HCT116 (cell line): ENCODE data around the gene ZNF107. TPM values are rescaled to one million over a fixed set of nuclear protein-coding genes. Genes with fewer than 3 reads are reported as not detected.

Experiments
- ATAC-seq: fragments of 200-7000 bp; cut with Tn5 transposase; 2 replicates; pipeline ENCODE4 v1.9.1; 2020; ENCODE audit warnings: mild to moderate bottlenecking, moderate library complexity
- BruUV-seq: library from RNA; stranded (reverse); fragments of 400-500 nt; replicated peaks from 2 replicates; lab custom pipeline; 2021; lab: Mats Ljungman, UMichigan
- CTCF ChIA-PET: fragments of 300-600 bp; sonication (Branson Sonifier 250); formaldehyde crosslinking; loops from one replicate; lab custom pipeline; 2021; ENCODE audit warnings: antibody characterized with exemption; lab: Charles Lee
- POLR2A ChIA-PET: fragments of 300-600, 350-600 bp; sonication (Branson Sonifier 250); formaldehyde crosslinking; loops from one replicate; lab custom pipeline; 2021; ENCODE audit warnings: antibody characterized with exemption; lab: Charles Lee
- RAD21 ChIA-PET, 2 experiments: fragments of 300-600 bp; sonication (Branson Sonifier 250); formaldehyde crosslinking; loops; one replicate each; lab custom pipeline; 2023; ENCODE audit warnings: low total read pairs in 2 of 2; ENCODE audit not compliant: uncharacterized antibody in 2 of 2, unreplicated experiment in 2 of 2, low non-redundant PET in 1 of 2; lab: Charles Lee
- DNase-seq: peaks from one replicate; pipeline ENCODE4 v3.0.0-alpha.2; 2010; ENCODE audit warnings: low read depth, low spot score
- H2AFZ ChIP-seq: fragments of 200-600 bp; shearing (Covaris generic), sonication (generic); 2 replicates; pipeline ENCODE4 v1.6.1; 2017; ENCODE audit warnings: low read depth, mixed run types, mixed read lengths, antibody characterized with exemption, low read length; ENCODE audit not compliant: poor library complexity, severe bottlenecking
- H3K27ac ChIP-seq: 2 replicates; pipeline ENCODE4 v1.5.1; 2012; ENCODE audit warnings: low read depth, low read length
- H3K27me3 ChIP-seq: fragments of 200-600 bp; sonication (generic); 2 replicates; pipeline ENCODE4 v1.6.1; 2016; ENCODE audit warnings: mixed run types, low read length, mixed read lengths; ENCODE audit not compliant: insufficient read depth
- H3K36me3 ChIP-seq, 2 experiments: fragments of 200-500 bp in 1 of 2; fragments of 200-600 bp in 1 of 2; sonication (Bioruptor generic) in 1 of 2; sonication (generic) in 1 of 2; 2 replicates each; pipeline versions ENCODE4 v1.5.1 to v1.6.1; 2014 to 2016; ENCODE audit warnings: low read length in 2 of 2, inconsistent platforms in 1 of 2, mixed read lengths in 1 of 2, mixed run types in 1 of 2; ENCODE audit not compliant: insufficient read depth in 2 of 2, control insufficient read depth in 1 of 2
- H3K4me1 ChIP-seq, 2 experiments: fragments of 200-600 bp in 1 of 2; sonication (generic) in 1 of 2; 2 replicates each; pipeline versions ENCODE4 v1.5.1 to v1.6.1; 2012 to 2017; ENCODE audit warnings: low read length in 2 of 2, inconsistent platforms in 1 of 2, mild to moderate bottlenecking in 1 of 2, mixed read lengths in 1 of 2, mixed run types in 1 of 2, moderate library complexity in 1 of 2; ENCODE audit not compliant: insufficient read depth in 2 of 2, control insufficient read depth in 1 of 2
- H3K4me2 ChIP-seq: fragments of 200-600 bp; sonication (generic); 2 replicates; pipeline ENCODE4 v1.6.1; 2017; ENCODE audit warnings: mixed run types, low read length, mixed read lengths
- H3K4me3 ChIP-seq, 2 experiments: fragments of 200-600 bp in 1 of 2; sonication (generic) in 1 of 2; replicated peaks in 1 of 2; 2 replicates each; pipeline ENCODE4 v1.5.1; 2011 to 2016; ENCODE audit warnings: low read length in 2 of 2, control low read depth in 1 of 2, low read depth in 1 of 2, mild to moderate bottlenecking in 1 of 2, mixed read lengths in 1 of 2, mixed run types in 1 of 2
- H3K79me2 ChIP-seq: fragments of 200-600 bp; sonication (generic); 2 replicates; pipeline ENCODE4 v1.6.1; 2017; ENCODE audit warnings: mild to moderate bottlenecking, mixed run types, low read length, moderate library complexity, mixed read lengths; ENCODE audit not compliant: insufficient read depth
- H3K9ac ChIP-seq: fragments of 200-600 bp; sonication (generic); 2 replicates; pipeline ENCODE4 v1.6.1; 2016; ENCODE audit warnings: low read length, mixed read lengths
- H3K9me2 ChIP-seq: fragments of 200-600 bp; sonication (generic), shearing (Covaris generic); 2 replicates; pipeline ENCODE4 v1.6.1; 2017; ENCODE audit warnings: mixed run types, mild to moderate bottlenecking, moderate library complexity; ENCODE audit not compliant: insufficient read depth
- H3K9me3 ChIP-seq, 2 experiments: fragments of 200-500 bp in 1 of 2; fragments of 200-600 bp in 1 of 2; sonication (Bioruptor generic) in 1 of 2; sonication (generic) in 1 of 2; 2 replicates each; pipeline ENCODE4 v1.6.1; 2014 to 2017; ENCODE audit warnings: low read length in 2 of 2, mixed read lengths in 2 of 2, inconsistent platforms in 1 of 2, low read depth in 1 of 2, mild to moderate bottlenecking in 1 of 2, mixed run types in 1 of 2, moderate library complexity in 1 of 2; ENCODE audit not compliant: control insufficient read depth in 1 of 2, insufficient read depth in 1 of 2
- H4K20me1 ChIP-seq: fragments of 200-600 bp; sonication (generic), shearing (Covaris generic); 2 replicates; pipeline ENCODE4 v1.6.1; 2017; ENCODE audit warnings: mixed run types, mild to moderate bottlenecking, moderate library complexity; ENCODE audit not compliant: insufficient read depth
- CBX3 ChIP-seq: IDR thresholded peaks from 2 replicates; pipeline ENCODE4 v1.6.1; 2012; ENCODE audit warnings: low read depth
- CEBPB ChIP-seq: IDR thresholded peaks from 2 replicates; pipeline ENCODE4 v1.6.1; 2012; ENCODE audit warnings: low read depth
- CTCF ChIP-seq, 3 experiments: fragments of 200-600 bp in 1 of 3; sonication (generic) in 1 of 3; IDR thresholded peaks in 2 of 3; conservative IDR thresholded peaks in 1 of 3; 2 replicates each; pipeline ENCODE4 v1.5.1; 2012 to 2017; ENCODE audit warnings: low read depth in 2 of 3, low read length in 2 of 3, antibody characterized with exemption in 1 of 3, borderline replicate concordance in 1 of 3, control low read depth in 1 of 3, mild to moderate bottlenecking in 1 of 3, mixed read lengths in 1 of 3, mixed run types in 1 of 3, moderate library complexity in 1 of 3; ENCODE audit not compliant: insufficient read depth in 1 of 3
- EGR1 ChIP-seq: IDR thresholded peaks from 2 replicates; pipeline ENCODE4 v1.6.1; 2012; ENCODE audit warnings: low read depth
- ELF1 ChIP-seq: IDR thresholded peaks from 2 replicates; pipeline ENCODE4 v1.6.1; 2012; ENCODE audit warnings: low read depth, borderline replicate concordance
- EZH2 ChIP-seq: fragments of 200-600 bp; sonication (generic); IDR thresholded peaks from 2 replicates; pipeline ENCODE4 v1.6.1; 2017; ENCODE audit warnings: antibody characterized with exemption, mixed run types
- FOSL1 ChIP-seq: IDR thresholded peaks from 2 replicates; pipeline ENCODE4 v1.6.1; 2012; ENCODE audit warnings: low read depth
- JUND ChIP-seq: IDR thresholded peaks from 2 replicates; pipeline ENCODE4 v1.6.1; 2012
- RAD21 ChIP-seq: IDR thresholded peaks from 2 replicates; pipeline ENCODE4 v1.6.1; 2012; ENCODE audit warnings: low read depth, mild to moderate bottlenecking
- REST ChIP-seq: IDR thresholded peaks from 2 replicates; pipeline ENCODE4 v1.6.1; 2012; ENCODE audit warnings: low read depth
- SIN3A ChIP-seq: IDR thresholded peaks from 2 replicates; pipeline ENCODE4 v1.6.1; 2012; ENCODE audit warnings: low read depth
- SRF ChIP-seq: IDR thresholded peaks from 2 replicates; pipeline ENCODE4 v1.6.1; 2012; ENCODE audit warnings: low read depth
- YY1 ChIP-seq: IDR thresholded peaks from 2 replicates; pipeline ENCODE4 v1.6.1; 2011; ENCODE audit warnings: low read length, low read depth, moderate library complexity, mild to moderate bottlenecking; ENCODE audit not compliant: insufficient replicate concordance; ENCODE audit errors: extremely low read depth
- ZBTB33 ChIP-seq: IDR thresholded peaks from 2 replicates; pipeline ENCODE4 v1.6.1; 2011; ENCODE audit warnings: mild to moderate bottlenecking, low read length, moderate library complexity; ENCODE audit not compliant: insufficient replicate concordance; ENCODE audit errors: extremely low read depth
- intact Hi-C: fragments of 100-400 bp; cut with micrococcal nuclease; formaldehyde crosslinking; loops from 2 replicates; pipeline ENCODE4 v1.10.0; 2022
- total RNA-seq: library from RNA; stranded (reverse); gene quantifications from one replicate; pipeline ENCODE4 v1.2.1, GENCODE V29; 2021; ENCODE audit not compliant: unreplicated experiment

ZNF107 gene
- total RNA-seq, 1 experiment from 2014 or later: 6.2 TPM

GRCh38 chr7:64729089-64729848 is 63.3 kb downstream of the ZNF107 start:
- ATAC-seq (no peak), DNase-seq (no peak)
- no peaks in the 10 kb centered on the region for H3K79me2 ChIP-seq
- H3K4me1 ChIP-seq: peaks cover 0 to 5% of the 10 kb centered on the region in 2 experiments; a peak in 2 of 4 replicates
- H3K9me2 ChIP-seq: no peaks in the 10 kb centered on the region
- POLR2A ChIA-PET: no interaction called here
- no peaks in the 10 kb centered on the region for H3K9me3 ChIP-seq
- no TSS peak for BruUV-seq
- no peaks in the 10 kb centered on the region for H3K27me3 ChIP-seq
- H3K9ac ChIP-seq: no peak overlapping the region
- RAD21 ChIA-PET: no interaction called here
- no peaks in the 10 kb centered on the region for H4K20me1 ChIP-seq
- no peak for TF ChIP-seq CBX3
- TF ChIP-seq SRF: no peak
- TF ChIP-seq ELF1: no peak
- TF ChIP-seq CEBPB: no peak
- no peak for TF ChIP-seq REST
- no peak for TF ChIP-seq RAD21
- no peak for TF ChIP-seq EGR1
- TF ChIP-seq YY1: no peak
- TF ChIP-seq ZBTB33: no peak
- no peak for TF ChIP-seq CTCF (IDR thresholded peaks at IDR 0.05 in 2 of 3, conservative IDR thresholded peaks at IDR 0.05 in 1 of 3; ENCODE audit: borderline replicate concordance in 1 of 3, insufficient read depth in 1 of 3, low read depth in 2 of 3, low read length in 2 of 3)
- TF ChIP-seq SIN3A: no peak
- no peak for TF ChIP-seq JUND
- TF ChIP-seq FOSL1: no peak
- TF ChIP-seq EZH2: no peak
- H3K36me3 ChIP-seq: no peaks in the 10 kb centered on the region
- CTCF ChIA-PET: no interaction called here
- no peak overlapping the region for H3K4me3 ChIP-seq
- no peak overlapping the region for H3K4me2 ChIP-seq
- intact Hi-C loops: loop anchor here (5.0 to 10.0 kb wide), 2 partner anchors 42 to 314 kb away; no protein-coding TSS in a partner anchor
- no peak overlapping the region for H3K27ac ChIP-seq
- no peak overlapping the region for H2AFZ ChIP-seq
